AG04449 (cell line): ENCODE data around the gene KRTAP26-1.

Experiments
- CTCF ChIA-PET: fragments of 350-600 bp; formaldehyde crosslinking; extraction: SDS; loops from one replicate; lab custom pipeline; 2021; ENCODE audit warnings: antibody characterized with exemption; lab: Yijun Ruan, JAX
- POLR2A ChIA-PET: fragments of 400-600, 350-600 bp; formaldehyde crosslinking; extraction: SDS; loops from one replicate; lab custom pipeline; 2020; ENCODE audit warnings: antibody characterized with exemption, inconsistent platforms; lab: Yijun Ruan, JAX
- DNase-seq: peaks from one replicate; pipeline ENCODE4 v3.0.0-alpha.2; 2010; ENCODE audit warnings: low read depth, low spot score
- H3K4me3 ChIP-seq: 2 replicates; pipeline ENCODE4 v1.5.1; 2011; ENCODE audit warnings: low read depth, mild to moderate bottlenecking, control low read depth, low read length
- TF ChIP-seq, protein P1 (sequence below): IDR thresholded peaks from one replicate; pipeline ENCODE4 v1.5.1; 2011; ENCODE audit warnings: mild to moderate bottlenecking, moderate library complexity, low read length, control low read depth, inconsistent platforms; ENCODE audit not compliant: insufficient read depth; ENCODE audit errors: missing control alignments

The KRTAP26-1 gene

DNA sequence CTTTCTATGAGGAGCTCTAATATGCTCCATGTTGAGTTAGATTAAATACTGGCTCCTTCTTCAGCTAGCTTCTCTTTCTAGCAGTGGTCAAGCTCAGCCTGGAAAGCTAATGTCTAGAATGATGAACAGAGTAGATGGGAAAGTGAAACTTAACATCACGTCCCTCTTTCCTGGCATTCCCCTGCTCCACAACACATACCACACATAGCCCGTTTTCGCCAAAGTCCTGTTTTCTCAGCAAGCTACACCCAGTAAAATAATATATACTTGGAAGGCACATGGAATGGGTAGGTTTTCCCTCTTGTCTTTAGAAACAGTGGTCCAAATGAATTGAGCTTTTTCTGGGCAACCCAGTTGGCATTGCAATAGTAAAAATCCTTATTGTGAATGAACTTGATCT lies 13.6 kb upstream of the KRTAP26-1 start:
- ChIA-PET POLR2A (no interaction called here), CTCF (interaction anchor here (1.0 kb wide), 1 partner anchor 8 kb away, joined by 4 read pairs; no protein-coding TSS in a partner anchor)
- TF ChIP-seq, protein P1, sequence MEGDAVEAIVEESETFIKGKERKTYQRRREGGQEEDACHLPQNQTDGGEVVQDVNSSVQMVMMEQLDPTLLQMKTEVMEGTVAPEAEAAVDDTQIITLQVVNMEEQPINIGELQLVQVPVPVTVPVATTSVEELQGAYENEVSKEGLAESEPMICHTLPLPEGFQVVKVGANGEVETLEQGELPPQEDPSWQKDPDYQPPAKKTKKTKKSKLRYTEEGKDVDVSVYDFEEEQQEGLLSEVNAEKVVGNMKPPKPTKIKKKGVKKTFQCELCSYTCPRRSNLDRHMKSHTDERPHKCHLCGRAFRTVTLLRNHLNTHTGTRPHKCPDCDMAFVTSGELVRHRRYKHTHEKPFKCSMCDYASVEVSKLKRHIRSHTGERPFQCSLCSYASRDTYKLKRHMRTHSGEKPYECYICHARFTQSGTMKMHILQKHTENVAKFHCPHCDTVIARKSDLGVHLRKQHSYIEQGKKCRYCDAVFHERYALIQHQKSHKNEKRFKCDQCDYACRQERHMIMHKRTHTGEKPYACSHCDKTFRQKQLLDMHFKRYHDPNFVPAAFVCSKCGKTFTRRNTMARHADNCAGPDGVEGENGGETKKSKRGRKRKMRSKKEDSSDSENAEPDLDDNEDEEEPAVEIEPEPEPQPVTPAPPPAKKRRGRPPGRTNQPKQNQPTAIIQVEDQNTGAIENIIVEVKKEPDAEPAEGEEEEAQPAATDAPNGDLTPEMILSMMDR = no peak
- no peak overlapping the region for H3K4me3 ChIP-seq
- DNase-seq = no peak

GRCh38 chr21:30332681-30333080 lies 12.6 kb upstream of the KRTAP26-1 start:
- no peak for DNase-seq
- no peak overlapping the region for H3K4me3 ChIP-seq
- CTCF ChIA-PET = interaction anchor here (1.0 kb wide), 1 partner anchor 9 kb away, joined by 4 read pairs; no protein-coding TSS in a partner anchor
- POLR2A ChIA-PET = no interaction called here
- TF ChIP-seq, protein P1 = no peak

DNA sequence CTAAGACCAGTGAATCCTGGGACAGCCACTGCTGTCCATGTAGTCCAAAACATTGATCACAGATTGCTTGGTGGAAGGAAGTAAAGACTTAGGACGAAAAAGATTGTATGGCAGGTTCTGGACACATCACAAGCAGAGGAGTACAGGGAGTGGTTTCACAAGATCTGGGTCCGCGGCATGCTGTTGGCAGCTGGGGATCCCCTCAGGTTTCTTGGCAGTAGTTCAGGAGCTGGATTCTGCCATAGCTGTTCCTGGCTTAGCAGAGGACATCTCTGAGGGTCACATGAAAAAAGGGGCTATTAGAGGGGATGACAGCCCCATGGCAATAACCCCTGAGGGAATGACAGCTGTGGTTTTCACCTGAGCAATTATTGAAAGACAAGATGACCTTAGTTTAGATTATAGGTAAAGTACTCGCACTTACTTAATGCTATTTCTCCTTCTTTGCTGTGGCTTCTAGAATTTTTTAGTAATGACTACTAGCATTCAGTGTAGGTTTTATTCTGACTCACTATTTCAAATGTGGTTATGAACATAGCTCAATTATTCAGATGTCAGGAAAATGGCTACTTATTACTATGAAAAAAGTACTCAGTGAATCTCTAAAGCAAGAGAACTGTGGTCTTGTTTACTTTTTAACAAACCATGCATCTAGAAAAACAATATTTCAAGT lies 9.2 kb upstream of the KRTAP26-1 start:
- ChIA-PET CTCF (no interaction called here), POLR2A (interaction anchor here (0.6 kb wide), 1 partner anchor 874 kb away, joined by 3 read pairs; no protein-coding TSS in a partner anchor)
- DNase-seq = no peak
- H3K4me3 ChIP-seq = no peak overlapping the region
- TF ChIP-seq, protein P1 = no peak

DNA sequence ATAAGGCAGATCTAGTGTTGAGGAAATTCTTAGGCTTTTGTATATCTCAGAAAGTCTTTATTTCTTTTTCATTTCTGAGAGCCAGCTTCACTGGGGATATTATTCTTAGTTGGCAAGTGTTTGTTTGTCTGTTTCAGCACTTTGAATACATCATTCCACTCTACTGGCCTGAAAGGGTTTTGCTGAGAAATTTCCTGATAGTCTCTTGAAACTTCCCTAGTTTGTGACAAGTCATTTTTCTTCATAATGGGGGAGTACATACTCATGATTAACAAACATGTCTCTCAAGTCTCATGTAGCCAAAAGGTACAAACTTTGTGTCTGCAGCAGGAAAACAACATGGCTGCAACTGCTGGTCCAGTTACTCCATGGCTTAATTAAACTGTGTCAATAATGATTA lies 6.3 kb upstream of the KRTAP26-1 start:
- H3K4me3 ChIP-seq = no peak overlapping the region
- CTCF ChIA-PET = no interaction called here
- TF ChIP-seq, protein P1 = no peak
- POLR2A ChIA-PET = no interaction called here
- DNase-seq = no peak

- no peak overlapping the region for H3K4me3 ChIP-seq
- CTCF ChIA-PET = no interaction called here
These were observed 4.4 kb downstream of the KRTAP26-1 start for GRCh38 chr21:30315701-30316100.

DNA sequence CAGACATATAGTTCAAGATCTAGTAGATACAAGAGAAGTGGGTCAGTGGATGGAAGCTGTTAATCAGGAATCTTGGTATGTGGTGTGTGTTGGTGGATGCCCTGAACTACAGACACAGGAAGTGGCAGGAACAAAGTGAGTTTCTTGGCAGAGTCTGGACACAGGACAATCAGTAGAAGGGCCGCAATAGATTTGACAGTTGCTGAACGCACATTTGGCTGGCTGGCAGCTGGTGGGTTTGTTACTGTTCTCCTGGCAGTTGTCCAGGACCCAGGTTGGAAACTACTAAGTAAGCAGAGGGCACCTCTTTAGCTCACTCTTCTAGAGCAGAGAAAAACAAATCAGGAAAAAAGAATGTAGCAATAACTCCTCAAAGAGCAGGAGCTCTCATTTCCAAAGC lies 13.2 kb downstream of the KRTAP26-1 start:
- DNase-seq = no peak
- ChIA-PET POLR2A (no interaction called here), CTCF (no interaction called here)

More at GRCh38 chr21:30315701-30316100, 4.4 kb downstream of the KRTAP26-1 start:
- POLR2A ChIA-PET = no interaction called here
- TF ChIP-seq, protein P1 = no peak
- no peak for DNase-seq

More for the DNA sequence above, 13.2 kb downstream of the KRTAP26-1 start:
- TF ChIP-seq, protein P1 = no peak
- no peak overlapping the region for H3K4me3 ChIP-seq
